Caco-2 (cell line): ENCODE measurements around the gene COL4A6. TPM values are rescaled to one million over a fixed set of nuclear protein-coding genes. Genes with fewer than 3 reads are reported as not detected.

Experiments used
- BruUV-seq: library from RNA; stranded (reverse); fragments of 400-500 nt; replicated peaks from 2 replicates; lab custom pipeline; 2021; lab: Mats Ljungman, UMichigan
- CTCF ChIA-PET: fragments of 300-600 bp; sonication (Branson Sonifier 250); formaldehyde crosslinking; loops from one replicate; lab custom pipeline; 2022; ENCODE audit warnings: antibody characterized with exemption; lab: Charles Lee
- POLR2A ChIA-PET: fragments of 300-600 bp; sonication (Branson Sonifier 250); formaldehyde crosslinking; loops from one replicate; lab custom pipeline; 2022; ENCODE audit warnings: antibody characterized with exemption; lab: Charles Lee
- DNase-seq, 2 experiments: peaks; one replicate each; pipeline versions ENCODE4 v3.0.0 to v3.0.0-alpha.2; 2020 to 2022
- H3K27me3 ChIP-seq: replicated peaks from 2 replicates; pipeline ENCODE4 v1.6.0; 2011; ENCODE audit warnings: low read length; ENCODE audit not compliant: control insufficient read depth, insufficient read depth
- H3K36me3 ChIP-seq: 2 replicates; pipeline ENCODE4 v1.5.1; 2011; ENCODE audit warnings: low read length; ENCODE audit not compliant: control insufficient read depth, insufficient read depth
- H3K4me1 ChIP-seq: fragments of 250-450 bp; sonication (Bioruptor Pico); 2 replicates; pipeline ENCODE4 v1.5.1; 2020; ENCODE audit warnings: mild to moderate bottlenecking
- H3K4me3 ChIP-seq: 2 replicates; pipeline ENCODE4 v1.5.1; 2011; ENCODE audit warnings: low read depth, mild to moderate bottlenecking, control low read depth, low read length
- H3K9me3 ChIP-seq: fragments of 250-450 bp; sonication (Bioruptor Pico); 2 replicates; pipeline ENCODE4 v1.5.1; 2020; ENCODE audit warnings: mild to moderate bottlenecking, moderate library complexity
- H3K27ac Mint-ChIP-seq: one replicate; pipeline ENCODE4 v1.8.0; 2022; ENCODE audit warnings: mixed read lengths; ENCODE audit not compliant: unreplicated experiment
- H3K27me3 Mint-ChIP-seq: one replicate; pipeline ENCODE4 v1.8.0; 2022; ENCODE audit warnings: mixed read lengths; ENCODE audit not compliant: insufficient read depth, unreplicated experiment
- H3K36me3 Mint-ChIP-seq: one replicate; pipeline ENCODE4 v1.8.0; 2022; ENCODE audit warnings: mild to moderate bottlenecking, mixed read lengths; ENCODE audit not compliant: insufficient read depth, unreplicated experiment
- H3K4me1 Mint-ChIP-seq: one replicate; pipeline ENCODE4 v1.8.0; 2022; ENCODE audit warnings: low read depth, mixed read lengths; ENCODE audit not compliant: unreplicated experiment
- H3K4me3 Mint-ChIP-seq: one replicate; pipeline ENCODE4 v1.8.0; 2022; ENCODE audit warnings: mild to moderate bottlenecking, moderate library complexity, mixed read lengths; ENCODE audit not compliant: unreplicated experiment
- H3K9me3 Mint-ChIP-seq: one replicate; pipeline ENCODE4 v1.8.0; 2022; ENCODE audit warnings: mixed read lengths; ENCODE audit not compliant: unreplicated experiment
- CTCF ChIP-seq, 2 experiments: fragments of 200-600 bp in 1 of 2; IDR thresholded peaks; 1 replicate in 1 of 2; 2 replicates in 1 of 2; pipeline versions ENCODE4 v1.5.1 to v1.8.0; 2011 to 2022; ENCODE audit warnings: antibody characterized with exemption in 1 of 2, control low read depth in 1 of 2, inconsistent platforms in 1 of 2, low read depth in 1 of 2, low read length in 1 of 2, mild to moderate bottlenecking in 1 of 2, moderate library complexity in 1 of 2; ENCODE audit not compliant: insufficient read depth in 1 of 2, severe bottlenecking in 1 of 2, unreplicated experiment in 1 of 2
- intact Hi-C: fragments of 100-400 bp; cut with micrococcal nuclease; formaldehyde crosslinking; loops from one replicate; pipeline ENCODE4 v1.10.0; 2022; ENCODE audit not compliant: unreplicated experiment
- total RNA-seq: library from RNA; stranded (reverse); gene quantifications from 2 replicates; pipeline ENCODE4 v1.2.3, GENCODE V29; 2022

Gene COL4A6
- total RNA-seq, 1 experiment from 2014 or later: 16.0 TPM

GRCh38 chrX:108399418-108400165, 38.6 kb downstream of the COL4A6 start:
- no peak for TF ChIP-seq CTCF (IDR thresholded peaks at IDR 0.05; ENCODE audit: insufficient read depth in 1 of 2, low read depth in 1 of 2, low read length in 1 of 2, severe bottlenecking in 1 of 2, unreplicated experiment in 1 of 2)
- H3K4me1 ChIP-seq: peaks cover 35% of the 10 kb centered on the region
- H3K27me3 ChIP-seq: no peaks in the 10 kb centered on the region
- no TSS peak for BruUV-seq
- H3K36me3 Mint-ChIP-seq: no peaks in the 10 kb centered on the region
- H3K9me3 Mint-ChIP-seq: no peaks in the 10 kb centered on the region
- DNase-seq: no peak
- H3K36me3 ChIP-seq: no peaks in the 10 kb centered on the region
- intact Hi-C loops: loop anchor here (5.0 kb wide), 1 partner anchor 38 kb away; the partner anchor contains the start of genes COL4A5 and COL4A6
- H3K9me3 ChIP-seq: no peaks in the 10 kb centered on the region
- POLR2A ChIA-PET: no interaction called here
- no peaks in the 10 kb centered on the region for H3K27me3 Mint-ChIP-seq
- peaks cover 28% of the 10 kb centered on the region for H3K4me1 Mint-ChIP-seq
- H3K4me3 Mint-ChIP-seq: no peak overlapping the region
- no peak overlapping the region for H3K4me3 ChIP-seq
- H3K27ac Mint-ChIP-seq: peak overlapping the region; percentile 20
- CTCF ChIA-PET: no interaction called here

GRCh38 chrX:108397627-108398391, 40.4 kb downstream of the COL4A6 start:
- Histone ChIP-seq H3K36me3 (no peaks in the 10 kb centered on the region), H3K4me3 (no peak overlapping the region), H3K4me1 (peaks cover 35% of the 10 kb centered on the region), H3K27me3 (no peaks in the 10 kb centered on the region), H3K9me3 (no peaks in the 10 kb centered on the region)
- no peak for DNase-seq
- BruUV-seq: no TSS peak
- Mint-ChIP-seq H3K4me3 (no peak overlapping the region), H3K36me3 (no peaks in the 10 kb centered on the region), H3K27me3 (no peaks in the 10 kb centered on the region), H3K9me3 (no peaks in the 10 kb centered on the region), H3K4me1 (peaks cover 28% of the 10 kb centered on the region), H3K27ac (peak overlapping the region; percentile 72)
- POLR2A ChIA-PET: no interaction called here
- intact Hi-C loops: loop anchor here (2.0 to 5.0 kb wide), 2 partner anchors 15 to 39 kb away; partner anchors contain the start of genes COL4A5 and COL4A6
- TF ChIP-seq CTCF (IDR thresholded peaks at IDR 0.05; ENCODE audit: insufficient read depth in 1 of 2, low read depth in 1 of 2, low read length in 1 of 2, severe bottlenecking in 1 of 2, unreplicated experiment in 1 of 2): no peak
- CTCF ChIA-PET: no interaction called here

GRCh38 chrX:108396986-108397385, 41.2 kb downstream of the COL4A6 start:
- H3K36me3 ChIP-seq: no peaks in the 10 kb centered on the region
- H3K27me3 ChIP-seq: no peaks in the 10 kb centered on the region
- Mint-ChIP-seq H3K4me1 (peaks cover 28% of the 10 kb centered on the region), H3K36me3 (no peaks in the 10 kb centered on the region), H3K27ac (peak overlapping the region; percentile 72), H3K9me3 (no peaks in the 10 kb centered on the region), H3K27me3 (no peaks in the 10 kb centered on the region), H3K4me3 (peak overlapping the region; percentile 71)
- no peaks in the 10 kb centered on the region for H3K9me3 ChIP-seq
- TSS peak; percentile 86 for BruUV-seq
- TF ChIP-seq CTCF (IDR thresholded peaks at IDR 0.05; ENCODE audit: insufficient read depth in 1 of 2, low read depth in 1 of 2, low read length in 1 of 2, severe bottlenecking in 1 of 2, unreplicated experiment in 1 of 2): no peak
- intact Hi-C loops: loop anchor here (1.0 to 5.0 kb wide), 3 partner anchors 16 to 88 kb away; partner anchors contain the start of genes COL4A5 and COL4A6
- no peak for DNase-seq
- ChIA-PET CTCF (no interaction called here), POLR2A (interaction anchor here (0.7 kb wide), 1 partner anchor 43 kb away, joined by 3 read pairs; the partner anchor contains the start of gene COL4A5)
- H3K4me3 ChIP-seq: no peak overlapping the region
- H3K4me1 ChIP-seq: peaks cover 35% of the 10 kb centered on the region
